NK-92 treated with Interleukin-12 subunit alpha and Interleukin-12 subunit beta, amount 100 ng/mL, for 24 hours (cell line): ENCODE results near the gene RNPS1.

Experiments used
- DNase-seq: peaks from one replicate; lab custom pipeline; 2025; lab: John Stamatoyannopoulos, UW

The RNPS1 gene, protein sequence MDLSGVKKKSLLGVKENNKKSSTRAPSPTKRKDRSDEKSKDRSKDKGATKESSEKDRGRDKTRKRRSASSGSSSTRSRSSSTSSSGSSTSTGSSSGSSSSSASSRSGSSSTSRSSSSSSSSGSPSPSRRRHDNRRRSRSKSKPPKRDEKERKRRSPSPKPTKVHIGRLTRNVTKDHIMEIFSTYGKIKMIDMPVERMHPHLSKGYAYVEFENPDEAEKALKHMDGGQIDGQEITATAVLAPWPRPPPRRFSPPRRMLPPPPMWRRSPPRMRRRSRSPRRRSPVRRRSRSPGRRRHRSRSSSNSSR

DNA sequence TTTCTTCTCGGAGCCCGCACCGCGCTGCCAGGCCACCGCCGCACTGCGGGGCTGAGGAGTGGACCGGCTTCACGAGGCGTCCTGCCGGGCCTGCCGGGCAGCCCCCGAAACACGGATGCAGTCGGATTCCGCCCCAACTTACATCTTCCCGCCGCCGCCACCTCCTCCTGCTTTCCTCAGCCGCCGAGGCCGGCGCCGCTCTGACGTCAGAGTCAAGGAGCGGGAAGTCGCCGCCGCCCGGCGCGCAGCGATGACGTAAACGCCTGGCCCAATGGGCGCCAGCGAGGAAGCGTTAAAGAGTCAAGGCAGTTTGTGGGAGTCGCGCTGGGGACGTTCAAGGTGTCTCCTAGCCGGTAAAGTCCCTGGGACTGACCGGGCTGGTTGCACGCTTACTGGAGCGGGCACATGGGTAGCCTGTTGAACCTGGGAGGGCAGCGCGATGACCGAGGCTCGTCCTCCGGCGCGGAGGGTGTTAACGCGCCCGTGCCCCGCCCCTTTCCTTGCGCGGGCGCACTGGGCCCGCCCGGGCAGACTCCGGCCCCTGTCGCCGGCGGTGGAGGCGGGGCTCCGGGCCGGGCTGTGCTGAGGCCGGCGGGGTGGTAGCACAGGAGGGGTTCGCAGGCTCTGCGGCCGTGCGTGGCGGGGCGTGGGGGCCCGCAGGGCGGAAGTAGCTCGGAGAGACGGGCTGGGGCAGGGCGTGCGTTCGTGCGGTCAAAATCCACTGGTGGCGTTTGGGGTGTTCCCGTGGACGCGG is at the start of gene RNPS1:
RNPS1 (minus strand) TSS at position 214 of the 754 bp plus-strand sequence. CDS start 3,483 bp downstream, outside the sequence.
- DNase-seq = peak; percentile 87

DNA sequence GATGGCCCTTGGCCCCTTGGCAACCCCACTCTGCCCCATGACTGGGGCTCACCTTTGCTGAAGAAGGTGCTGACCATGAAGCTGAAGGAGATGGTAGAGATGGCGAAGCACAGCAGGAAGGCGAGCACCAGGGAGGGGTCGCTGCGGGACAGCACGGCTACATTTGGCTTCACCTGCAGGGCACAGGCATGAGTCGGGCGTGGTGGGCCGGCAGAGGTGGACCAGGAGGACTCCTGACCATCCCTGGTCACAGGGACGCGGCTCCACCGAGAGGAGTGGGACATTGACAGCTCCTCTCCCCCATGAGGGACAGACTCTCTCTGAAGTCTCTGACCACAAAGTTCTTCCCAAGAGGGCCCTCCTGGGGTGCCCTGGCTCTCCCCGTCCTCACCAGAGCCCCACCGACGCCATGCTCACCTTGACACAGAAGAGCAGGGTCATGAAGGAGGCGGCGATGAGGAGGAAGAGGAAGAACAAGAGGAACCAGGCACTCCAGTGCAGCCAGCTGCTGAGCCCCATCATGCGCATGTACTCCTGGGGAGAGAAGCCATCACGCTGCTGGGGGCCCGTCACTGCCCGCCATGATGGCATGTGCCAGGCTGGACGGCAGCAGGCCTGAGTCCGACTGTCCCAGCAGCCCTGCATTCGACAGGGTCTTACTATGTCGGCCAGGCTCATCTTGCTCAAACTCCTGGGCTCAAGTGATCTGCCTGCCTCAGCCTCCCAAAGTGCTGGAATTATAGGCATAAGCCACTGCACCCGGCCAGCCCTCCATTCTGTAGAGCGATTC is 49.5 kb upstream of the RNPS1 start:
- DNase-seq = no peak

DNA sequence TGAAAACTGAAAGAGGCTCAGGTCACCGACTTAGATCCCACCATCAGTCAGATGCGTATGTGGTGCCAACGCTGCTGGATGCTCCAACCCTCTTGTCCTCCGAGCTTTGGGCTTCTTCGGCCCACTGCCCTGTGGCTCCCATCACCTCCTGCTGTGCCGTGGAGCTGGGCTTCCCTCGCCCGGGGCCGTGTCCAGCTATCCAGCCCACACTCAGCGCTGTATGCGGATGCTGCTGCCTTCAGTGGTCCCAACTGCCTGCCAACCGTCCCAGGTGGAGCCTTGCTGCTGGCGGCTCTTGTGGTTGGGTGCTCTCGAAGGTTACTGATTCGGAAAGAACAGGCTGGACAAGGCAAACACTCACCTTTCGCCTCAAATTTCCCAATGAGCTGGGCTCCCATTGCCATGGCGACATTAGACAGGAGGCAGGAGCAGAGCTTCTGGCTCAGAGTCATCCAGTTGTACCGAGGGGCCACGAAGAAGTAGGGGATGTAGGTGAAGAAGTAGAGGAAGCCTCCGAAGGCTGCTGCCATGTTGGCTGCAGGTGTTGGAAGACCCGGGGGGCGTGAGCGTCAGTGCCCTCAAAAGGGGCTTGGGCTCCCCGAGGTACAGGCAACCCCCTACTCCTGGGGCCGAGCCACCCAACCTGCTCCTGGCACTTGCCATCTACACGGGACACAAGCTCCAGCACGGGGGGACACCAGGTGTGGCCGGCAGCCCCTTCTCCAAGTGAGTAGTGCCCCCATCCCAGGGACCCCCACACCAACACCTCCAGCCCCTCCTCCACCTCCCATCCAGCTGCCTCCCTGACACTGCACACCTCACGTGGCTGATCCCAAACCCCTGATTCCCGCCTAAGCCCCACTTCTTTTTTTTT is 40.4 kb upstream of the RNPS1 start:
- DNase-seq = no peak

DNA sequence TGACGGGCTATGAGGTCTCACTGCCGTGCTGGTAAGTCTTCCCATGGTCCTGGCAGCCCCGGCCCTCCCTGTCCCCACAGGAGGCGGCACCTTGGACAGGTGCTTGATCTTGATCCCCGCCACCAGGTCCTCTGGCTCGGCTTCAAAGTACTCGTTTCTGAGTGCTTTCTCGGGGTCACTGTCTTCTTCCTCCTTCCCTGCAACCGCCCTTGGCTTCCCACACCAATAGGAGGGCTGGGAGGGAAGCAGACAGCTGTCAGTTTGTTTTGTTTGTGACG is 31.9 kb upstream of the RNPS1 start:
- no peak for DNase-seq

DNA sequence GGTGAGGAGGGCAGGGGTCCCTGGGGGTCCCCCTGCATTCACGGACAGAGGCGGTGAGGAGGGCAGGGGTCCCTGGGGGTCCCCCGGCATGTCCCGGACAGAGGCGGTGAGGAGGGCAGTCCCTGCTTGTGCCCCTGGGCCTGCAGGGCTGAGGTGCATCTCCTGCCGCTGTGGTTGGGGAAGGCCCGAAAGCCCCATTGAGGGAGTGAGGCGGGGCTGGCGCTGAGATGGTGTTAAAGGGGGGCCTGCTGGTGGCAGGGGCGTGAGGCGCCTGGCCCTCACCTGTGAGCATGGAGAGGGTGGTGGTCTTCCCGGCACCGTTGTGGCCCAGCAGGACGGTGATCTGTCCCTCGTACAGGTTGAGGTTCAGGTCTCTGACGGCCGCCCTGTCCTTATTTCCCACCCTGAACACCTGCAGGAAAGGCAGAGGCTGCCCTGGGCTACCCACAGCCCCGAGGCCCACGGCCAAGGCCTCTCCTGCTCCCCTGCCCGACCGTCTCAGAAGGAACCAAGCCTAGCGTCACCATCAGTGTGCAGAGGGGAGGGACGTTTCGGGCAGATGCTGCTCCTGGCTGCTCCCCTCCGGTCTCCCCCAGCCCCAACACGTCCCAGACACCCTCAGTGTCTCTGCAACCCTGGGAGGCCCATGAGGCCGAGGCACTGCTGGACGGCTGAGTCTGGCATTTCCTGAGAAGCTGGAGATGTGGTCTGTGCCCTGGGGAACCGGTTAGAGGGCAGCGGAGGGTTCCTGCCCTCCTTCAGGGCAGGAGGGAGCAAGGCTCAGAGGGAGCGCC is 31.4 kb upstream of the RNPS1 start:
- DNase-seq = no peak

DNA sequence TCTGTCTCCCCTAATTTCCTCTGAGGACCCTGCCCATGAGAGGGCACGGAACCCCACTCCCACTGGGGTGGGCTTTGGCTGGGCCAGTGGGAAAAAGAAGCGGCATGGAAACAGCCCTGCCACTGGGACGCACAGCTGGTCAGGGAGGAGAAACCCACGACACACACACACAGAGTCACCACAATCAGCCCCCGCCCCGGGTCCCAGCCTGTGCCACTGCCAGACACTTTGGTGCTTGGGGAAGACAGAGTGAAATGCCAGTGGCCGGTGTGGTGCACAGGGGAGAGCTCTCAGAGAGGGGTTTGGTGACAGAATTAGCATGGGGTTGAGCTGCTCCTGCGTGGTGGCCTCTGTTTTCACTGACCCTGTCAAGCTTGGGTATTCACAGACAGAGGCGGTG is 30.7 kb upstream of the RNPS1 start:
- DNase-seq = no peak

DNA sequence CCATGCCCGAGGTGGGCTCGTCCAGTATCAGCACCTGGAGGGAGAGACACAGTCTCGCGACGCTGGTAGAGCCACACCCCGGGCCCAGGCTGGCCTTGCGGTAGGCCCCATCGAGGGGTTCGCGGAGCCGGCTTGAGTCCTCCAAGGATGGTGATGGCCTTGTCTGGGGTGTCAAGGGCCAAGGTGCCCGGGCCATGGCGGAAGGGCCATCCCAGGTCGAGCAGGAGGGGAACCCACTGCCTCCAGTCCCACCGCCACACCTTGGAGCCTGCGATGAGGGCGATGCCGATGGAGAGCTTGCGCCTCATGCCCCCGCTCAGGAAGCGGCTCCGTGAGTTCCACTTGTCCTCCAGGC is 29.6 kb upstream of the RNPS1 start:
- DNase-seq = no peak

DNA sequence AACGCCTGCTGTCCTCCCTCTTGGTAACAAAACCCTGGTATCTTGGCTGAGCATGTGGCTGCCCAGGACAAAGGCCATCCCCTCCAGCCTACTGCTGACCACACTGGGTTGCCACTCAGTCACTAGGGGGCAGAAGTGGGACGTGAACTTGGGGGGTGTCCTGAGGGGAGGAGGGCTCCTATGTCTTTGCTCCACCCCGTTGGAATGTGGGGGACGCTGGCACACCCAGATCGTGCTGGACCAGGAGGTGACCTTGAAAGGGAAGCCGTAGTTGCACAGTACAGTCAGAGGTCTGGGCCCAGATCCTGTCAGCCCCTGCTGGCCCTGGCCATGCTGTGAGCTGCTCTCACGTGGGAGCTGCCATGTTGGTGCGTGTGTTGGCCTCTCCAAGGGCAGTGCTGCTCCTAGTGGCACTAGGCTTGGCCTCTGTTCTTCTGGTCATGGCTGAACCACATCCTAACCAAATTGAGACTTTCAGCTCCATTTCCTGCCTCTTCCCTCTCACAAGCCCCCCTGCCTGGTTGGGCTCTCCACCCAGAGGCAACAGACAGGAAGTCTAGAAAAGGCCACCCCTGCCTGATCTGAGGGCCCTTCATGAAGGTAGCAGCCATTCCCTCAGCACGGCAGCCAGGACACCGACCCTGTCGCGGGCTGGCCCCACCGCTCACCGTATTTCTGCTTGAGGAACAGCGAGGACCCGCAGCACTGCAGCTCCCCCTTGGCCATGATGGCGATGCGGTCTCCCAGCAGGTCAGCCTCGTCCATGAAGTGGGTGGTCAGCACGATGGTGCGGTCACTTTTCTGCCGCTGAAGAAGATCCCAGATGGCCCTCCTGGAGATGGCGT is 29.0 kb upstream of the RNPS1 start:
- DNase-seq = no peak

DNA sequence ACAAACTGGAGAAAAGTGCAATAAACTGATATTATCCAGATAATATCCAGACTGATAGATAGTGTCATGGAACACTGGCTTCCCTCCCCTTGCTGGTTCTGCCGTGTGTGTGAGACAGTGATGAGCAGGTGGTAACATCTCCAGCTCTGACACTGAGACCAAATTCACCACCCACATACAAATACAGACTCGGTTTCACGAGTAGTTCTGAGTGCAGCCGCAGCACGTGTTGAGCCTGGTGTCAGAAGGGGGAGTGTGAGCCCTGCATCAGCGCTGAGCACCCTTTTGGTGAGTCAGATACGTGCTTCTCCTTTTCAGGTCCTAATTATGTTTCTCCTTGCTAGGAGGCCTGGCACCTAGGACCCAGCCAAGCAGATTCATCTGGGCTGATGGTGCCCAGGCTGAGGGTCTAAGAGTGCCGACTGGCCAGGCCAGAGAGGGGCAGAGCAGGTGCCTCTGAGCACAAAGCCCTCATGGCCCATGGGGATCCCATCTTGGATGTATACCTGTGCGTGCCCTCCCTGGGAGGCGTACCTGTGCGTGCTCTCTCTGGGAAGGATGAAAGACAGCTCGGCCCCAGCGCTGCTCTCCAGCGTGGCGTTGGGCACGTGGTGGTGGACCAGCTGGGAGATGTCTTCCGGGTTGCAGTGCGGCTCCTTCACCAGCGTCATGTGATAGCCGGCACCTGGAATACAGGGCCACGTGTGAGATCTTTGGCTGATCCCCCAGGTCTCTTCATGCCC is 27.3 kb upstream of the RNPS1 start:
- DNase-seq = no peak

DNA sequence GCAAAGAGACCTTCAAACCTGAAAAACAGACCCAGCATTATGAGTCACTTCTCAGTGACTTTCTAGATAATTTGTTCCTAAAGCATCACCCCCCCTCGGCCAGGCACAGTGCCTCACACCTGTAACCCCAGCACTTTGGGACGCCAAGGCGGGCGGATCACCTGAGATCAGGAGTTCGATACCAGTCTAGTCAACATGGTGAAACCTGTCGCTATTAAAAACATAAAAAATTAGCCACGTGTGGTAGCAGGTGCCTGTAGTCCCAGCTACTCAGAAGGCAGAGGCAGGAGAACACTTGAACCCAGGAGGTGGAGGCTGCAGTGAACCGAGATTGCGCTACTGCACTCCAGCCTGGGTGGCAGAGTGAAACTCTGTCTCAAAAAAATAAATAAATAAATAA is 24.3 kb upstream of the RNPS1 start:
- DNase-seq = no peak

DNA sequence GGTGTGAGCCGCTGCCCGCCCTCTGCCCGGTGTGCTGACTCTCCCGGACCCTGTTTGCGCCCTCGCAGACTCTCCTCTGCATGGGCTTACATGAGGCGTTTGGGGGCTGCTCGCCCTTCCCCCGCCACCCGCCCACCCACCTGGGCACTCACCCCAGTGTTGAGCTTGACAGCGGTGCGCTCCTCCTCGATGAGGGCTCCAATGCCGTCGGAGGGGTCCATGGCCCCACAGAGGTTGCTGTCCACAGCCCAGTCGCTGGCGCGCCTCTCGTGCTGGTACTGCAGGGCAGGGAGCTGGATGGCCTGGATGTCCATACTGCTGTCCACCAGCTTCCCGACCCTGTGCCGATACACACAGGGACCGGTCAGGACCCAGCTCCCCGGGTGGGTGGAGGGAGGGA is 21.4 kb upstream of the RNPS1 start:
- no peak for DNase-seq

DNA sequence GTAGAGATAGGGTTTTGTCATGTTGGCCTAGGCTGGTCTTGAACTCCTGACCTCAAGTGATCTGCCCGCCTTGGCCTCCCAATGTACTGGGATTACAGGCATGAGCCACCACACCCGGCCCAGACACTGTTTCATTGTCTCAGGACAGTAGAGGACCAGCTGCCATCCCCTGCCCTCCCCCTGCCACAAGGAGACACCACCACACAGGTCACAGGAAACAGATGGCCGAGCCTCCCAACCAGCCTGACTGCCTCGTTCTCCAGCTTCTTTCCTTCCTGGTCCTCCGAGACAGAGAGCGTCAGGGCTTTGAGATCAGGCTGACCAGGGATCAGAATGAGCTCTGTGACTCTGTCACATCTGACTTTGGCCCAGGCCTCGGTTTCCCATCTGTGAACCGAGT is 20.8 kb upstream of the RNPS1 start:
- no peak for DNase-seq

DNA sequence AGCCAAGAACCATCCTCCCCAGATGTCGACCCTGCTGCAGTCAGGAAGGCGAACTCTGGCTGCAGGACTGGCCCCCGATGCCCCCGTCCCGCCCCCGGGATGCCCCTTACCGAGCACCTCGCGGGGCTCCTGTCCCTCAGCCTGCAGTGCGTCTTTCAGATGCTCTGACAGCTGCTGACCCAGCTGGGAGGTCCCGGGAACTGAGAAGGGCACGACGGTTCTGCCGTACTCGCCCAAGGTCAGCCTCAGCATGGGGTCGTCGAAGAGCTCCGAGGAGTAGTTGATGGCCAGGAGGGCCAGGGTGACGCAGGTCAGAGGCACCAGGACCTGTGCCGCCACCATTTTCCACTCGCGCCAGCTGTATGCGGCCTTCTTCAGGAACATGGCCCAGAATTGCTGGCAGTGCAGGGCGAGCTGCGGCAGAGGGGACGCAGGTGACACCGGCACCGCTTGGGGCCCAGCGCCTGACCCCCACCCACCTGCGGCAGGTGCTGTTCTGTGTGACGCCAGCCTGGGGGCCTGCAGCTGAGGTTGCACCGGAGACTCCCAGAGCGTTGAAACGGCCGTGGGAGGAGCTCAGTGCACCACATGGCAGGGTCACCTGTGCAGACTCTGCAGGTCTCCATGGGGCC is 20.1 kb upstream of the RNPS1 start:
- no peak for DNase-seq

DNA sequence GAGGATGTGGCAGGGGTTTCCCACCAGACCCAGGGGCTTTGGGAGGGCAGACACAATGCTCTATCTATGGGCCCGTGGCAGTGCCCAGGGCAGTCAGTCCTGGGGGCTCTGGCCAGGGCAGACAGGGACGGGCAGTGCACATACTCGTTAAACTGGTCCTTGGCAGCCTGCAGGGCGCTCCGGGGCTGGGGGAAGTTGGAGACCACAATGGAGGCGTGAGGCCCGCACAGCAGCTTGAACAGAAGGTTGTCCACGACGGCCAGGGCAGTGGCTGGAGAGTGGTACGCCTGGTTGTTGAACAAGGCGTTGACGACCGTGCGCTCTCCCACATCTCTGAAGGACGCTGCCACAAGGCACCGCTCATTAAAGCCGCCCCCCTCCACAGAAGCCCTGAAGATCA is 18.6 kb upstream of the RNPS1 start:
- DNase-seq = no peak

DNA sequence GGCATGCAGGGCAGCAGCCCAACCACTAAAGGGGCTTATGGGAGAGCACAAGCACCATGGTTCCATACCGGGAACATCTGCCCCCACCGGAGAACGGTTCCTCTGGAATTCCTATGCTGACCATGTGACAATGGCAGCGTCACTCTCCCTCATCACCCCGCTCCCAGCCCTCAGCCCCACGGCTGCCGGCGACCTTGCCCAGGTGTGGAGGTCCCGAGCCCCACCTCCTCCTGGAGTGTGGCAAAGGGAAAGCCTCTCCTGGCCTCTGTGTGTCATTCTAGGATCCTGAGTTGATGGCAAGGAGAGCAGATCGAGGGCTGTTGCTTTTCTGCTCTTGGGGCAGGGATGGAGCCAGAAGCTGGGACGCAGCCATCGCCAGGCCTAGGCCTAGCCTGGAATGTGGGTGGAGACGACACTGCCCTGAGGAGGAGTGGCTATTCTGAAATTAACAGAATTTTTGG is 17.8 kb upstream of the RNPS1 start:
- DNase-seq = no peak

DNA sequence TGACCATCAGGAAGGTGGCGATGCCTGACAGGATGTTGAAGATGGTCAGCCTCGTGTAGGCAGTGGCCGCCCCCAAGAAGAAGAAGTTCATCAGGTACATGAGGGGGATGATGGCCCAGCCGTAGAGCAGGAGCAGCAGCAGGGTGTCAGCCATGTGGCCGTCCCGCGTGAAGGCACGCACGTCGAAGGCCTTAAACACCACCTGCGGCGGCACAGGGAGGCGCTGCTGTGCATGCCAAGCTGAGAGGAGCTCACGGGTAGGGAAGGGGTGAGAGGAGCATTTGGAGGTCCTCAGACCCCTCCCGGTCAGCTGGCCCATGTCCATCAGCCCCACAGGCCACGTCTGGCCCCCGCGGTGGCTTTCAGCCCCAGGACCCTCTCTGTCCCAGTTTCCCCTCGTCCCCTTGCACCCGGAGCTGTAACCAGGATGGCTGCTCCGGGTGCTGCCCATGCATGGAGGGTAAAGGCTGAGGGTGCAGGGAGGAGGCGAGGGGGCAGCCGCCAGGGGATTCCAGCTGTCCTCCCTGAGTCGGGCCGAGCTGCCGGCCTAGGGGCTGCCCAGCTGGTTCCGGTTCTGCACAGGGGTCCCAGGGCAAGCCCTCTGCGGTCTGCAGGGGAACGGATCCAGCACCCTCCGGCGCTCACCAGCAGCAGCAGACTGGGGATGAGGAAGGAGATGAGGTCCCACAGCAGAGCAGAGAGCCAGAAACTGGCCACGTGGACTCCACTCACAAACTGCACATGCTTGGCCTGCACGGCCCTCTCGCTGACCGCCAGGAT is 17.1 kb upstream of the RNPS1 start:
- DNase-seq = no peak

DNA sequence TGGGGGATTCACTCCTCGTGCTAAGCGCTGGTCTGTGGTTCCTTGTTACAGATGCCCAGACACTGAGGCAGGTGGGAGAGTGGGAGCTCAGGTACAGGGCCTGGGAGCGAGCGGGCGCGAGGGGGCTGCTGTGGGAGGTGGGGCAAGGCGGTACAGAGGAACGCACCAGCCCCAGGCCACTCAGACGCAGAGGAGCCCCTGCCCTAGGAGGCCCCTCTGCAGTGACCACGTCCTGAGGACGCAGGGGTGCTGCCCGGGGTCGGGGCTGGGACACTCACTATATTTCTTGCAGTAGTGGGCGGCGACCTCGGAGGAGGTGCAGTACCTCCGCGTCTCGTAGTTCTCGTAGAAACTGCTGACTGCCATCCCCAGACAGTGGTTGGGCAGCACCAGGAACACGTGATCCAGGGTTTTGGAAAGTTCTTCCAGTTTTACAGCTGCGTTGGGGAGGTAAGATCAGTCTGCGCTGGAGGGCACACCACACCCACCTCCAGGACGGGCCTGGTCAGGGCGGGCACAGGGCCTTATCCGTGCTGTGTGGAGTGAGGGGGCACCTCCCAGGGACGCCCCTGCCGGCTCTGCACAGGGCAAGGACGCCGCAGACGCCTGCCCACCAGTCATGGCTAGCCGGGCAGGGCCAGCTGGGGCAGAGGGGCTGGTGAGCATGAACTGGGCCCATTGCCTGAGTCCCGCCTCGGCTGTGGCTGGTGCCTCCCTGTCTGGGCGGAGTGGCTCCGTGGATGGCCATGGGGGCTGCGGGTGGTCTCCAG is 16.3 kb upstream of the RNPS1 start:
- DNase-seq = no peak
